Activated naive CD8-positive, alpha-beta T cell treated with anti-CD3 and anti-CD28 coated beads, Interleukin-2, amount 50 U/mL, for 24 hours (primary cell): ENCODE results near the gene MYLK2.

Source experiments
- ATAC-seq: fragments of 150-1000 bp; cut with Tn5 transposase; one replicate; pipeline ENCODE4 v1.10.0; 2021
- DNase-seq: peaks from one replicate; pipeline ENCODE4 v3.0.0; 2021
- H3K27ac Mint-ChIP-seq: one replicate; pipeline ENCODE4 v1.8.0; 2021; ENCODE audit warnings: mild to moderate bottlenecking, mixed read lengths
- H3K27me3 Mint-ChIP-seq: one replicate; pipeline ENCODE4 v1.8.0; 2021; ENCODE audit warnings: mixed read lengths
- H3K36me3 Mint-ChIP-seq: one replicate; pipeline ENCODE4 v1.8.0; 2021; ENCODE audit warnings: low read depth, mixed read lengths
- H3K4me1 Mint-ChIP-seq: one replicate; pipeline ENCODE4 v1.8.0; 2021; ENCODE audit warnings: mixed read lengths
- H3K4me3 Mint-ChIP-seq: one replicate; pipeline ENCODE4 v1.8.0; 2021; ENCODE audit warnings: mild to moderate bottlenecking, moderate library complexity, mixed read lengths
- H3K9me3 Mint-ChIP-seq: one replicate; pipeline ENCODE4 v1.8.0; 2021; ENCODE audit warnings: mixed read lengths

The MYLK2 gene

DNA sequence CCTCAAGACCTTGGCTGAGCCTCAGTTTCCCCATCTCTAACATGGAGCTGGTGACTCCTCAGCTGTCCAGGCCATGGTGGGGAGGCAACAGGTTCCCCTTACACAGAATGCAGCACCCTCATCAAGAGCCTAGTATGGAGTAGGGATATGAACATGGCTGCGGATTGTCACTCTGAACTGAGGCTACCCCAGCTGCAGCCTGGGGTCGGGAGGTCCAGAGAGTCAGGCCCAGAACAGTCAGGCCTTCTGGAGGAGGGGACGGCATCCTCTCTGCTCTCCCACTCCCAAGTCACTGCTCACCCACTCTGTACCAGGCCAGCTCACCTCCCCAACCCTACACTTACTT is 27.6 kb downstream of the MYLK2 start:
- ATAC-seq (no peak), DNase-seq (no peak)
- Mint-ChIP-seq H3K27ac (no peak overlapping the region), H3K4me1 (no peaks in the 10 kb centered on the region), H3K36me3 (no peaks in the 10 kb centered on the region), H3K27me3 (peaks cover 20% of the 10 kb centered on the region), H3K4me3 (no peak overlapping the region), H3K9me3 (no peaks in the 10 kb centered on the region)

GRCh38 chr20:31848088-31848999 is 29.2 kb downstream of the MYLK2 start:
- Mint-ChIP-seq H3K36me3 (no peaks in the 10 kb centered on the region), H3K27me3 (peaks cover 23% of the 10 kb centered on the region), H3K4me1 (no peaks in the 10 kb centered on the region), H3K27ac (no peak overlapping the region), H3K4me3 (no peak overlapping the region), H3K9me3 (no peaks in the 10 kb centered on the region)
- ATAC-seq (no peak), DNase-seq (no peak)

DNA sequence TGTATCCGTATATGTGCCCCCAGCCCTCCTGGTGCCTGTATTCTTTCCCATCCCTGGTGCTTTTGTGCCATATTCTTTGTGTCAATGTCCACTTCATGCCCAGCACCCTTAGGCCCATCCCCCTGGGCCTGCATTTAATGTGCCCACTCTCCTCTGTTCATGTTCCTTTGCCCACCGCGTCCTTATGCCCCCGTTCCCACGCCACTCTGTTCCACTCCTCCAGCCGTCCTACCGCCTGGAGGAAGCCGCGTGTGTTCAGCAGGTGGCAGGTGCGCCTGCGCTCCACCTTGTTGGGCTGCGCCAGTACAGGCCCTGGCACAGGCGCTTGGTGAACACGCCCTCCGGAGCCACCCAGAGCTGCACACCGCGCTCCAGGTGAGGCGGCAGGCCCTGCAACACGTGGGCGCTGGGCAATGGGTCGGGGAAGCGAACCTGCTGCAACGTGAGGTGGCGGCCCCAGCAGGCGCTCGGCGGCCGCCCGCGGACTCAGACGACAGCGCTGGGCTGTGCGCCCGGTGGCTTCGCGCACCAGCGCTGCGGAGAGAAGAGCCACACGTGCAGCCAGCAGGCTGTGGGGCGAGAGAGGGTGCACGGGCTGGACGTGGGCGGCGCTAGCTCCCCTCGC is 30.3 kb downstream of the MYLK2 start:
- no peaks in the 10 kb centered on the region for H3K9me3 Mint-ChIP-seq
- DNase-seq, result no peak
- ATAC-seq, result no peak

DNA sequence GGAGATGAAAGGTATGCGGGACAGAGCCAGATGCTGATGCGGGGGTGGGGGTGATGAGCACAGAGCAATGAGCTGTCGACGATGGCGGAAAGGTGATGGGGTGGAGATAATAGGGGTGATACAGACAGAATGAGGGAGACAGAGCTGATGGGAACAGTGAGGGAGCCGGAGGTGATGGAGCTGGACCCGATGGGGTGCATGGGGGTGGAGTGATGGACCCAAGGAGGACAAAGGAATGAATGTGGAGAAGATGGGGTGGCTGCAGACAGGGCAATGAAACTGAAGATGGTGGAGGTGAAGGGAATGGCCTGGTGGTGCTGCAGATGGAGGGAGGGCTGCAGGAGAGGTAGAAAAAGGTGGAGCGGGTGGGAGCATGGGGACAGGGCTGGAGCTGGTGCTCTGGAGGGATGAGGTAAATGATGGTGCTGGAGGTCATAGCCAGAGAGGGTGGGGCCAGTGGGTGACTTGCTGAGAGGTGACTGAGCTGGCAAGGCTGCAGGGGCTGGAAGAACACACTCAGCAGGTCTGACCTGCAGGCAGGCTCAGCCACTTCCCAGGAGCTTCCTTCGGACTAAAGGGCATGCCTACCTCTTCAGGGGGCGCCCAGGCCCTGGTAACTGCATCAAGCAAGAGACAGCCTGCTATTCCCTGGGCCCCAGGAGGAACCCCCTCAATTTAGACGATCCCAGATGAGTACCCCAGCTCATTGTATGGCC is 32.2 kb downstream of the MYLK2 start:
- no peak for DNase-seq
- H3K27ac Mint-ChIP-seq, result no peak overlapping the region
- no peaks in the 10 kb centered on the region for H3K36me3 Mint-ChIP-seq
- no peaks in the 10 kb centered on the region for H3K9me3 Mint-ChIP-seq
- peaks cover 23% of the 10 kb centered on the region for H3K27me3 Mint-ChIP-seq
- no peak for ATAC-seq
- H3K4me1 Mint-ChIP-seq, result no peaks in the 10 kb centered on the region
- no peak overlapping the region for H3K4me3 Mint-ChIP-seq

More for the DNA sequence above, 30.3 kb downstream of the MYLK2 start:
- no peak overlapping the region for H3K27ac Mint-ChIP-seq
- no peaks in the 10 kb centered on the region for H3K4me1 Mint-ChIP-seq
- peaks cover 23% of the 10 kb centered on the region for H3K27me3 Mint-ChIP-seq
- no peaks in the 10 kb centered on the region for H3K36me3 Mint-ChIP-seq
- no peak overlapping the region for H3K4me3 Mint-ChIP-seq

- ATAC-seq (no peak), DNase-seq (no peak)
- no peaks in the 10 kb centered on the region for H3K36me3 Mint-ChIP-seq
- no peak overlapping the region for H3K4me3 Mint-ChIP-seq
- H3K27ac Mint-ChIP-seq, result no peak overlapping the region
- peaks cover 27% of the 10 kb centered on the region for H3K27me3 Mint-ChIP-seq
- H3K9me3 Mint-ChIP-seq, result no peaks in the 10 kb centered on the region
- H3K4me1 Mint-ChIP-seq, result no peaks in the 10 kb centered on the region
These were observed 34.3 kb downstream of the MYLK2 start for GRCh38 chr20:31853481-31853880.

- H3K4me3 Mint-ChIP-seq, result no peak overlapping the region
- DNase-seq (no peak), ATAC-seq (no peak)
- H3K27me3 Mint-ChIP-seq, result peaks cover 19% of the 10 kb centered on the region
- peaks cover 3% of the 10 kb centered on the region for H3K4me1 Mint-ChIP-seq
- H3K9me3 Mint-ChIP-seq, result no peaks in the 10 kb centered on the region
- no peaks in the 10 kb centered on the region for H3K36me3 Mint-ChIP-seq
- H3K27ac Mint-ChIP-seq, result no peak overlapping the region
These were observed 37.4 kb downstream of the MYLK2 start for GRCh38 chr20:31856516-31856915.

DNA sequence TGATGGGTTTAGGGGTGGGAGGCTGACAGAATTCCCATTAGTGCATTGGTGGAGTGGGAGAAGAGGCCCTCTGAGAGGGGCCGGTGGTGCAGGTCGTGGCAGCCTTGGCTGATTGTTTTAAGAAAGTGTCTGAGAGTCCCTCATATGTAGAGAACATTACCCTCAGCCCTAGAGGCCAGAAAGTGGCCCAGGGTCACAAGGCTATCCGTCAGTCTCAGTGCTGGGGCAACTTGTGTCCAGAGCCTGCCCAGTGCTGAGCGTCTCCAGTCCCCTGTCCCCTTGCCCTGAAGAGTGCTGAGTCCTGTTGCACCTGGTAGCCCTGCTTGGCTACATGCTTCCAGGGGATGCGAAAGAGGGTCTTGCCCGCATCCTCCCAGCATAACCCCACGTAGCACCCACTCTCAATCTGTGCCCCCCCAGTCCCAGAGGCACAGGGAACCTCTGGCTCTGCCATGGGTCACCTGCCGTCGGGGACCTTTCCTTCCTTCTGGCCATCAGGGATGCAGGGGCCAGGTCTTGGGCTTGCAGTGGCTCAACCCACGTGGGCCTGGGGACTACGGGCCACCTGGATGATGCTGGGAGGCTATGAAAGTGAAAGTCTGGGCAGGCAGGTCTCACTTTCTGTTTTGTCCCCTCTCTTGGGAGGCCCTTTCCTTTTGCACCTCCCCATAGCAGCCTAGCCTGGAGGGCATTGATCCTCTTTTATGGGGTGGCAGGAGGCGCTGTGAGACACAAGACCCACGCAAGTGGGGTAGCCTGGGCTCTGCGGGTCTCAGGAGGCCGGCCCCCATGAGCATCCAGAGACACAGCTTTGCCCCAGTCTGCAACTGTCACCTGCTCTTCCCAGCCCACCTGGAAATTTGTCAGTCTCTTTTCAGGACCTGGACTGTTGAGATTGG is 39.0 kb downstream of the MYLK2 start:
- no peak overlapping the region for H3K4me3 Mint-ChIP-seq
- H3K9me3 Mint-ChIP-seq, result no peaks in the 10 kb centered on the region
- H3K36me3 Mint-ChIP-seq, result no peaks in the 10 kb centered on the region
- DNase-seq, result no peak
- peaks cover 8% of the 10 kb centered on the region for H3K4me1 Mint-ChIP-seq
- H3K27ac Mint-ChIP-seq, result no peak overlapping the region
- ATAC-seq, result peak; percentile 22
- H3K27me3 Mint-ChIP-seq, result peaks cover 20% of the 10 kb centered on the region

- DNase-seq, result no peak
- Mint-ChIP-seq H3K36me3 (no peaks in the 10 kb centered on the region), H3K27ac (no peak overlapping the region), H3K27me3 (peaks cover 20% of the 10 kb centered on the region), H3K4me3 (no peak overlapping the region), H3K9me3 (no peaks in the 10 kb centered on the region), H3K4me1 (peaks cover 8% of the 10 kb centered on the region)
- no peak for ATAC-seq
These were observed 39.6 kb downstream of the MYLK2 start for GRCh38 chr20:31858760-31859083.

GRCh38 chr20:31859266-31859997 is 40.3 kb downstream of the MYLK2 start:
- no peak for DNase-seq
- Mint-ChIP-seq H3K36me3 (no peaks in the 10 kb centered on the region), H3K4me1 (peaks cover 8% of the 10 kb centered on the region), H3K4me3 (no peak overlapping the region), H3K27me3 (peaks cover 20% of the 10 kb centered on the region), H3K9me3 (no peaks in the 10 kb centered on the region), H3K27ac (no peak overlapping the region)
- no peak for ATAC-seq

DNA sequence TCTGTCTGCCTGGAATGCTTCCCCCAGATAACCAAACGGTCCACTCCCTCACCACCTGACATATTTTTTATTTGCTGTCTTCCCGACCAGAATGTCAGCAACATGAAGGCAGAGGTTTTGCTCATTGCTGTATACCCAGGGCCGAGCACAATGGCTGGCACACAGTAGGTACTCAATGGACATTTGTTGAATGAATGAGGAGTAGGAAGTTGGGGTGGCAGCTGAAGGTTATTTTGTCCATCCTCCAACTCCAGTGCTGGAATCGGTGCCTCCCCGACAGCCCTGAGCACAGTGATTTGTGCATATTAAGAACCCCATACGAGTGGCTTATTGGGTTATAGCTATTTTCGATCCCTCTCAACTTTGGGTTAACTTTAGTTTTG is 40.8 kb downstream of the MYLK2 start:
- DNase-seq, result no peak

GRCh38 chr20:31860390-31861134 is 41.4 kb downstream of the MYLK2 start:
- H3K36me3 Mint-ChIP-seq, result no peaks in the 10 kb centered on the region
- H3K27me3 Mint-ChIP-seq, result peaks cover 20% of the 10 kb centered on the region
- H3K4me3 Mint-ChIP-seq, result no peak overlapping the region
- H3K9me3 Mint-ChIP-seq, result no peaks in the 10 kb centered on the region
- DNase-seq (no peak), ATAC-seq (no peak)
- H3K4me1 Mint-ChIP-seq, result peaks cover 8% of the 10 kb centered on the region
- H3K27ac Mint-ChIP-seq, result no peak overlapping the region

More for the DNA sequence above, 40.8 kb downstream of the MYLK2 start:
- peaks cover 8% of the 10 kb centered on the region for H3K4me1 Mint-ChIP-seq
- no peaks in the 10 kb centered on the region for H3K9me3 Mint-ChIP-seq
- H3K27ac Mint-ChIP-seq, result no peak overlapping the region
- no peak for ATAC-seq
- H3K36me3 Mint-ChIP-seq, result no peaks in the 10 kb centered on the region
- H3K4me3 Mint-ChIP-seq, result no peak overlapping the region
- H3K27me3 Mint-ChIP-seq, result peaks cover 20% of the 10 kb centered on the region

DNA sequence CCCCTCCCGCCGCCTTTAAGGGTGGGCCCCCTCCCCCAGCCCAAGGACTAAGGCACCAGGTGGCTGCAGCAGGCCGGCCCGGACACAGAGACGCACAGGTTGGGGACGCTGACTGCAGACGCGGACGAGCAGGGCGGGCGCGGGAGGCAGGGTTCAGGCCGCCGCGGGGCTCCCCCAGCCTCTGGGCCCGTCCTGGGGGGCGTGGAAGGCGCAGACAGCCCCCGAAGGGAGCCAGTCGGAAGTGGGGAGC is 41.9 kb downstream of the MYLK2 start:
- Mint-ChIP-seq H3K27me3 (peaks cover 20% of the 10 kb centered on the region), H3K4me3 (no peak overlapping the region), H3K36me3 (no peaks in the 10 kb centered on the region), H3K4me1 (peaks cover 8% of the 10 kb centered on the region), H3K27ac (no peak overlapping the region), H3K9me3 (no peaks in the 10 kb centered on the region)
- no peak for DNase-seq
- peak; percentile 20 for ATAC-seq

GRCh38 chr20:31861385-31862156 is 42.4 kb downstream of the MYLK2 start:
- H3K36me3 Mint-ChIP-seq, result no peaks in the 10 kb centered on the region
- DNase-seq (peak; percentile 68), ATAC-seq (peak; percentile 76)
- peak overlapping the region; percentile 34 for H3K4me3 Mint-ChIP-seq
- H3K4me1 Mint-ChIP-seq, result peaks cover 8% of the 10 kb centered on the region
- peaks cover 20% of the 10 kb centered on the region for H3K27me3 Mint-ChIP-seq
- no peaks in the 10 kb centered on the region for H3K9me3 Mint-ChIP-seq
- no peak overlapping the region for H3K27ac Mint-ChIP-seq
